ENCODE measurements around the gene LRRC27.

DNA sequence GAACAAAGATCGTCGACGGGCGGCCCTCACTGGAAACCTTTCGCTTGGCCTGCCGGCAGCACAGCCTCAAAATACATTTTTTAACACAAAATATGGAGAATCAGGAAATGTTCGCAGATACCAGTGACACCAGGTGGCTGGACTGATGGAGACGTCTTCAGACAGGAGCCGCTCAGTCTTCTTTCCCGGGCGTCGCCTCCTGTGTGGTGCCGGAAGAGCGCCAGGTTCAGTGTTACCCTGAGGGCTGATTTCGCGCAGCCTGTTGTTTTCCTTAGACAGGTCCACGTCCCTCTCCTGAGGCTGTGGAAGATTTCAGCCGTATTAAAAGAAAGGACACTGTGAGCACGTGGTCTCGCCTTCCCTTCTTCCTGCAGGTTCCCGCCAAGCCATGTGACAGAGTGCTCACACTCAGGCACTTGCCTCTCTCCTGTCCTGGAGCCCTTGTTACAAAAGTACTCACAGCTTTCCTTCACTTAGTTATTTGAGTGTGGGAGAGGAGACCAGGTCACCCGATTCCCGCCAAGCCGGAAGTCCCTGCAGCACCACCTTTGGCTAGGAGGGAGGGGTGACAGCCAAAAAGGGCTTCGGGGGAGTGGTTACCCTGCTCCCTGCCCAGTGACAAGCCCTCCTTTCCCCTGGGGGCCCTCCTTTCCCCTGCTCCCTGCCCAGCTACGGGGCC, 43.3 kb downstream of the LRRC27 start:
- TF ChIP-seq, protein P1, sequence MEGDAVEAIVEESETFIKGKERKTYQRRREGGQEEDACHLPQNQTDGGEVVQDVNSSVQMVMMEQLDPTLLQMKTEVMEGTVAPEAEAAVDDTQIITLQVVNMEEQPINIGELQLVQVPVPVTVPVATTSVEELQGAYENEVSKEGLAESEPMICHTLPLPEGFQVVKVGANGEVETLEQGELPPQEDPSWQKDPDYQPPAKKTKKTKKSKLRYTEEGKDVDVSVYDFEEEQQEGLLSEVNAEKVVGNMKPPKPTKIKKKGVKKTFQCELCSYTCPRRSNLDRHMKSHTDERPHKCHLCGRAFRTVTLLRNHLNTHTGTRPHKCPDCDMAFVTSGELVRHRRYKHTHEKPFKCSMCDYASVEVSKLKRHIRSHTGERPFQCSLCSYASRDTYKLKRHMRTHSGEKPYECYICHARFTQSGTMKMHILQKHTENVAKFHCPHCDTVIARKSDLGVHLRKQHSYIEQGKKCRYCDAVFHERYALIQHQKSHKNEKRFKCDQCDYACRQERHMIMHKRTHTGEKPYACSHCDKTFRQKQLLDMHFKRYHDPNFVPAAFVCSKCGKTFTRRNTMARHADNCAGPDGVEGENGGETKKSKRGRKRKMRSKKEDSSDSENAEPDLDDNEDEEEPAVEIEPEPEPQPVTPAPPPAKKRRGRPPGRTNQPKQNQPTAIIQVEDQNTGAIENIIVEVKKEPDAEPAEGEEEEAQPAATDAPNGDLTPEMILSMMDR (IDR thresholded peaks at IDR 0.05), result no peak
- no peak for TF ChIP-seq POLR2A (IDR thresholded peaks at IDR 0.05)
- no peak for TF ChIP-seq POLR2AphosphoS5 (IDR thresholded peaks at IDR 0.05)
